HUES64 (cell line): ENCODE data around the gene PAPOLG.

Experiments used
- H3K27ac ChIP-seq: 2 replicates; pipeline ENCODE4 v1.7.0; 2013; ENCODE audit warnings: low read depth, low read length, inconsistent platforms
- H3K27me3 ChIP-seq: 2 replicates; pipeline ENCODE4 v1.6.1; 2013; ENCODE audit warnings: mild to moderate bottlenecking, low read length; ENCODE audit not compliant: insufficient read depth
- H3K36me3 ChIP-seq: 2 replicates; pipeline ENCODE4 v1.6.1; 2013; ENCODE audit warnings: mild to moderate bottlenecking, low read length; ENCODE audit not compliant: insufficient read depth
- H3K4me1 ChIP-seq: 2 replicates; pipeline ENCODE4 v1.6.1; 2013; ENCODE audit warnings: mild to moderate bottlenecking, low read length, moderate library complexity; ENCODE audit not compliant: insufficient read depth
- H3K4me3 ChIP-seq: 2 replicates; pipeline ENCODE4 v1.5.1; 2013; ENCODE audit warnings: mild to moderate bottlenecking, low read length, moderate library complexity
- H3K9ac ChIP-seq: 2 replicates; pipeline ENCODE4 v1.6.1; 2013; ENCODE audit warnings: mild to moderate bottlenecking, low read depth, low read length
- H3K9me3 ChIP-seq: 2 replicates; pipeline ENCODE4 v1.6.1; 2013; ENCODE audit warnings: low read depth, low read length; ENCODE audit not compliant: insufficient read depth
- WGBS: fragments of 150-250, 120-280 bp; methylation state at CpG from one replicate; pipeline ENCODE4 v1.1.7; 2013; ENCODE audit warnings: missing lambda C conversion rate; 5-methylcytosine and 5-hydroxymethylcytosine counted together

Gene PAPOLG

GRCh38 chr2:60840880-60841279 is 84.8 kb downstream of the PAPOLG start:
- Histone ChIP-seq H3K9ac (no peak overlapping the region), H3K4me3 (no peak overlapping the region), H3K4me1 (no peaks in the 10 kb centered on the region), H3K9me3 (no peaks in the 10 kb centered on the region), H3K27me3 (peaks cover 68% of the 10 kb centered on the region), H3K36me3 (no peaks in the 10 kb centered on the region), H3K27ac (no peak overlapping the region)
- 92% methylated on average over 7 of the region's 7 CpGs for WGBS

- Histone ChIP-seq H3K36me3 (no peaks in the 10 kb centered on the region), H3K9ac (no peak overlapping the region), H3K9me3 (no peaks in the 10 kb centered on the region), H3K4me1 (no peaks in the 10 kb centered on the region), H3K27me3 (peaks cover 47% of the 10 kb centered on the region), H3K4me3 (no peak overlapping the region), H3K27ac (no peak overlapping the region)
- 90% methylated on average over 6 of the region's 6 CpGs for WGBS
Observed at GRCh38 chr2:60843006-60843405, 86.9 kb downstream of the PAPOLG start.

- Histone ChIP-seq H3K36me3 (no peaks in the 10 kb centered on the region), H3K9me3 (no peaks in the 10 kb centered on the region), H3K9ac (no peak overlapping the region), H3K4me1 (no peaks in the 10 kb centered on the region), H3K27me3 (peaks cover 37% of the 10 kb centered on the region), H3K27ac (no peak overlapping the region), H3K4me3 (no peak overlapping the region)
- 86% methylated on average over 2 of the region's 2 CpGs for WGBS
Observed at GRCh38 chr2:60844105-60844504, 88.0 kb downstream of the PAPOLG start.

- peaks cover 9% of the 10 kb centered on the region for H3K27me3 ChIP-seq
- no peaks in the 10 kb centered on the region for H3K4me1 ChIP-seq
- WGBS, result 97% methylated on average over 6 of the region's 6 CpGs
- no peak overlapping the region for H3K27ac ChIP-seq
- H3K36me3 ChIP-seq, result no peaks in the 10 kb centered on the region
- no peaks in the 10 kb centered on the region for H3K9me3 ChIP-seq
- no peak overlapping the region for H3K9ac ChIP-seq
- H3K4me3 ChIP-seq, result no peak overlapping the region
Observed at GRCh38 chr2:60847854-60848253, 91.8 kb downstream of the PAPOLG start.
